Common myeloid progenitor, CD34-positive (primary cell): ENCODE results near the gene OSBPL2.

Experiments
- CTCF ChIA-PET: fragments of 350-600 bp; sonication (Branson Sonifier 250); formaldehyde crosslinking; loops from one replicate; lab custom pipeline; 2021; ENCODE audit warnings: antibody characterized with exemption; lab: Charles Lee
- POLR2A ChIA-PET: fragments of 350-600 bp; sonication (Branson Sonifier 250); formaldehyde crosslinking; loops from one replicate; lab custom pipeline; 2021; ENCODE audit warnings: antibody characterized with exemption; lab: Charles Lee
- DNase-seq, 3 donors: peaks; one replicate each; pipeline versions ENCODE4 v3.0.0 to v3.0.0-alpha.2; 2013
- H3K27ac ChIP-seq, 2 experiments: 1 replicate in 1 of 2; 2 replicates in 1 of 2; pipeline ENCODE4 v1.7.0; 2013; ENCODE audit warnings: inconsistent platforms in 2 of 2, low read length in 2 of 2, mild to moderate bottlenecking in 2 of 2, low read depth in 1 of 2, moderate library complexity in 1 of 2; ENCODE audit not compliant: severe bottlenecking in 2 of 2, insufficient read depth in 1 of 2, poor library complexity in 1 of 2
- H3K27me3 ChIP-seq, 5 experiments: replicated peaks in 2 of 5; 1 replicate in 3 of 5; 2 replicates in 2 of 5; pipeline versions ENCODE4 v1.6.1 to v1.7.0; 2013; ENCODE audit warnings: low read length in 4 of 5, mild to moderate bottlenecking in 2 of 5, moderate library complexity in 2 of 5, inconsistent platforms in 1 of 5; ENCODE audit not compliant: insufficient read depth in 5 of 5, control insufficient read depth in 4 of 5
- H3K36me3 ChIP-seq, 4 experiments: 1 replicate in 2 of 4; 2 replicates in 2 of 4; pipeline versions ENCODE4 v1.6.1 to v1.7.0; 2013; ENCODE audit warnings: low read length in 3 of 4, control low read depth in 1 of 4, mild to moderate bottlenecking in 1 of 4; ENCODE audit not compliant: control insufficient read depth in 4 of 4, insufficient read depth in 4 of 4
- H3K4me1 ChIP-seq, 4 experiments: 1 replicate in 3 of 4; 2 replicates in 1 of 4; pipeline versions ENCODE4 v1.6.1 to v1.7.1; 2013; ENCODE audit warnings: low read length in 3 of 4, mild to moderate bottlenecking in 3 of 4, control low read depth in 1 of 4, inconsistent platforms in 1 of 4, moderate library complexity in 1 of 4; ENCODE audit not compliant: control insufficient read depth in 4 of 4, insufficient read depth in 4 of 4; ENCODE audit errors: control extremely low read depth in 1 of 4
- H3K4me3 ChIP-seq, 7 experiments: 1 replicate in 4 of 7; 2 replicates in 3 of 7; pipeline versions ENCODE4 v1.5.1 to v1.7.0; 2013; ENCODE audit warnings: mild to moderate bottlenecking in 7 of 7, low read length in 6 of 7, moderate library complexity in 6 of 7, inconsistent platforms in 2 of 7, low read depth in 2 of 7, control low read depth in 1 of 7; ENCODE audit not compliant: insufficient read depth in 4 of 7, control insufficient read depth in 1 of 7; ENCODE audit errors: extremely low read depth in 1 of 7
- H3K9me3 ChIP-seq, 5 experiments: 1 replicate in 4 of 5; 2 replicates in 1 of 5; pipeline versions ENCODE4 v1.6.1 to v1.7.1; 2013; ENCODE audit warnings: low read length in 4 of 5, mild to moderate bottlenecking in 2 of 5, inconsistent platforms in 1 of 5, low read depth in 1 of 5, moderate library complexity in 1 of 5; ENCODE audit not compliant: control insufficient read depth in 4 of 5, insufficient read depth in 2 of 5; ENCODE audit errors: control extremely low read depth in 1 of 5
- WGBS: methylation state at CpG from one replicate; pipeline ENCODE4 v1.1.5; 2013; ENCODE audit not compliant: insufficient coverage; 5-methylcytosine and 5-hydroxymethylcytosine counted together

The OSBPL2 gene

DNA sequence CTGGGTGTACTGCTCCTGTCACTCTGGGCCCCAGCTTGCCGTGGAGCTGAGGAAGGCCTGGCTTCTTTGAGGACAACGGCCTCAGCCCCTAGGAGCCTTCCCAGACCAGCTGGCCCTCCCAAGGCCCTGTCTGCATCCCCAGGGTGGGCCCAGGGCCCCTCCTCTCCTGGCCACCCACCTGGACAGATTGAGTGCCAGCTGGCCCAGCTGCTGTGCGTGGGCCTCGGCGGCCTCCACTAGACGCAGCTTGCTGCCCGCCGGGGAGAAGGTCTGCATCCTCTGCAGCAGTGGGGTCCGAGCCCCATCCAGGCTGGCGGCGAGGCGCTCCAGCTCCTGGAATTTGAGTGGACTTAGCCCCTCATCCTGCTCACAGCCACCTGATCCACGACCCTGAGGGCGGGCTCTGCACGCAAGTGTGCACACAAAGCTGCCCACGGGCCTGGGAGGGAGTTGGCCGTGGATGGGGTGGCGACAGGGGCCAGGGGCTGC, 78.9 kb downstream of the OSBPL2 start:
- ChIA-PET CTCF (interaction anchor here (1.3 to 1.4 kb wide), 2 partner anchors 11 kb away, joined by 3 read pairs; no protein-coding TSS in a partner anchor), POLR2A (interaction anchor here (0.6 kb wide), 1 partner anchor 43 kb away, joined by 3 read pairs; no protein-coding TSS in a partner anchor)
- Histone ChIP-seq H3K4me1 (no peaks in the 10 kb centered on the region), H3K27me3 (no peaks in the 10 kb centered on the region), H3K9me3 (no peaks in the 10 kb centered on the region), H3K27ac (no peak overlapping the region), H3K4me3 (no peak overlapping the region), H3K36me3 (no peaks in the 10 kb centered on the region)
- WGBS, result 89% methylated on average over 14 of the region's 18 CpGs
- DNase-seq, result peak in 1 of 3 donors; percentile 14

DNA sequence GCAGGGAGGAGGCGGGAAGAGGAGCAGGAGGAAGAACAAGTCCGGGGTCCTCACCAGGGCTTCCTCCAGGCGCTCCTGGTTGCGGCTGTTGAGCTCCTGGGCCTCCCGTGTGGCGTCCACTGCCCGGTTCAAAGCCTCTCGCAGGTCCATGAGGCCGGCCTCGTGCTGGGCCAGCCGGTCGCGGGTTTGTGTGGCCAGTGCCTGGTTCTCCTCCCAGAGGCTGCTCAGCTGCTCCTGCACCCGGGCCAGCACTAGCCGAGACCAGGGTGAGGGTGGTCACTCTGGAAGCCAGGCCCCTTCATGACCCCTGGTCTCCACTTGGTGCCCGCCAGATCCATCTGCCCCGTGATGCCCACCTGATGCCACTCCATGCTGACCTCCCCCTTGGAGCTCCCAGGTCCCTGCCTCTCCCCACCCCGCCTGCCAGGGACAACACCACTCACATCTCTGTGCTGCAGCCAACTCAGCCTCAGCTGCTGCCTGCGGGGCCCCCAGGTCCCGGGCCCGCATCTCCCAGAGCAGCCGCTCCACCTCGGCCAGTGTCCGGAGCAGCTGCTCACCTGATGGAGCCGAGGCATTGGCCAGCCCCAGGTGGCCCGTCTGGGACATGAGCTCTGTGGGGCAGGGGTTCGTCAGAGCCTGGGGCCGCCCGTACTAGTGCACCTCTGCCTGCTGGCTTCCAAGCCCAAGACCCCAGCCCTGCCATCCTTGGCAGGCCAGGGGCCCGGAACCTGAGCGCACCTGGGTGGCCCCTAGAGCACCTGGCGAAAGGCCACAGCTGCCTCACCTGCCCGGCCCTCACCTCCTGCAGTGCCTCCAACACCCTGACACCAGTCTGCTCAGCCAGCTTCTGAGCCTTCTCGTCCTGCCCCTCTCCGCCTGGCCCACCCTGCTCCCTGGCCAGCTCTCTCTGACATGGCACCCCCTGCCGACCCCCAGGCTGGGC, 80.4 kb downstream of the OSBPL2 start:
- POLR2A ChIA-PET, result no interaction called here
- WGBS, result 99% methylated on average over 29 of the region's 36 CpGs
- no peaks in the 10 kb centered on the region for H3K9me3 ChIP-seq
- no peaks in the 10 kb centered on the region for H3K27me3 ChIP-seq
- no peak overlapping the region for H3K27ac ChIP-seq
- H3K36me3 ChIP-seq, result no peaks in the 10 kb centered on the region
- CTCF ChIA-PET, result interaction anchor here (1.3 kb wide), 1 partner anchor 12 kb away, joined by 3 read pairs; no protein-coding TSS in a partner anchor
- peak in 1 of 3 donors; percentile 16 for DNase-seq
- no peaks in the 10 kb centered on the region for H3K4me1 ChIP-seq
- H3K4me3 ChIP-seq, result no peak overlapping the region

DNA sequence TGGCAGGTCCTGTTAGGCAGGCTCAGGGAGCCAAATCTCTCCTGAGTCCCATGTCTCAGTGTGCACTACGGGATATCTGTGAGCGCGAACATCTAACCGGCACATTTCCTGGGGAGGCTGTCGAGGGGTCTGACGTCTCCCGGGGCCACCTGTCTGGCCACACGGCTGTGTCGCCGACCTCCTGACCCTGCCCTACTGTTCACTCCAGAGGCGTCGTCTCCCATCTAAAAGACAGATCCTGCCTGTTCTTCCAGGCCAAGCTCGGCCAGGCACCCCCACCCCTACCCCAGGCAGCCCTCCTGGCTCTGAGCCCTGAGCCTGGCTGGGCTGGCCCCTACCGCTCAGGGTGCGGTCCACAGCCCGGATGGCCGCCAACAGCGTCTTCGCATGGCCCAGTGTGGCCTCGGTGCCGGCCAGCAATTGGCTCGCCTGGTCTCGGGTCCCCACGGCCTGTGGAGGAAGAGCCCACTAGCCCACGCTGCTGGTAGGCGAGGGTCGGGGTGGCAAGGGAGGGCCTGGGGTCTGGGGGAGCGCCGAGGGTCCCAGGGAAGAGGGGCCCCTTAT, 81.1 kb downstream of the OSBPL2 start:
- ChIA-PET POLR2A (no interaction called here), CTCF (no interaction called here)
- H3K27ac ChIP-seq, result no peak overlapping the region
- no peaks in the 10 kb centered on the region for H3K9me3 ChIP-seq
- no peaks in the 10 kb centered on the region for H3K4me1 ChIP-seq
- H3K4me3 ChIP-seq, result no peak overlapping the region
- no peak for DNase-seq
- WGBS, result 93% methylated on average over 22 of the region's 29 CpGs
- H3K27me3 ChIP-seq, result no peaks in the 10 kb centered on the region
- H3K36me3 ChIP-seq, result no peaks in the 10 kb centered on the region

DNA sequence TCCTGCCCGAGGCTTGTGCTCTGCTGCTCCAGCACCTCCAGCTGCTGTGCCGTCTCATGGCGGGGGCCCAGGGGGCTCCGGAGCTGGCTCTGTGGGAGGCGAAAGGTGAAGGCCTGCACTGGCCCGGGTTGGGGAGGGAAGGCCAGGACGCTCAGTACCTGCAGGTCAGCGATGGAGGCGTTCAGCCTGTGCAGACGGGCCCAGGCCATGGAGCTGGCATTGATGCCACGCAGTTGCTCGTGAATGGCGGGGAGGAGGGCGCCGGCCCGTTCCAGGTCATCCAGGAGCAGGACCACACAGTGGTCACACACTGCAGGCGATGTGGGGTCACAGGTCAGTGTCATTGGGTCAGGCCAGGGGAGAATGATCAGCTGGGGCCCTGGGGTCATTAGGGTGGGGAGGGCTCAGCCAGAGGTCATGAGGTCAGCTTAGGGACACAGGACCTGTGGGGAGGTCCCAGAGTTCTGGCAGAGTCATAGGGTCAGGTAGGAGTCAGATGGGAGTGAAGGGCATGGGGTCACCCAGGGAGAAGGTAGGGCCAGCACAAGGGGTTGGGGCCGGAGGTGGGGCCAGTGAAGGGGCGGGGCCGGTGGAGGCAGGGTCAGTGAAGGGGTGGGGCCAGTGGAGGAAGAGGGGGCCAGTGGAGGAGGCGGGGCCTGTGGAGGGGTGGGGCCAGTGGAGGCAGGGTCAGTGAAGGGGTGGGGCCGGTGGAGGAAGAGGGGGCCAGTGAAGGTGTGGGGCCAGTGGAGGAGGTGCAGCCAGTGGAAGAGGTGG, 82.4 kb downstream of the OSBPL2 start:
- POLR2A ChIA-PET, result no interaction called here
- Histone ChIP-seq H3K27me3 (no peaks in the 10 kb centered on the region), H3K36me3 (no peaks in the 10 kb centered on the region), H3K9me3 (peaks cover 0 to 2% (median 0%) of the 10 kb centered on the region in 5 experiments), H3K4me1 (no peaks in the 10 kb centered on the region), H3K27ac (no peak overlapping the region), H3K4me3 (no peak overlapping the region)
- WGBS, result 95% methylated on average over 17 of the region's 22 CpGs
- CTCF ChIA-PET, result no interaction called here
- DNase-seq, result no peak

DNA sequence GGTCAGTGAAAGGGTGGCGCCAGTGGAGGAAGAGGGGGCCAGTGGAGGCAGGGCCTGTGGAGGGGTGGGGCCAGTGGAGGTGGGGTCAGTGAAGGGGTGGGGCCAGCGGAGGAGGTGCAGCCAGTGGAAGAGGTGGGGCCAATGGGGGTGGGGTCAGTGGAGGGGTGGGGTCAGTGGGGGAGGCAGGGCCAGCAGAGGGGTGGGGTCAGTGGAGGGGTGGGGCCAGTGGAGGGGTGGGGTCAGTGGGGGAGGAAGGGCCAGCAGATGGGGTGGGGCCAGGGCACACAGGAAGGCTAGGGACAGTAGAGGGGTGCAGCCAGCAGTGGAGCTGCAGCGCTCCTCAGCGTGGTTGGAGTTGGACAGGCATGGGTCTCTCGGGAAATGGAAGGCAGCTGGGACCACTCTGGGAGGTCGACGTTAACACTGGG, 83.2 kb downstream of the OSBPL2 start:
- peaks cover 0 to 2% (median 0%) of the 10 kb centered on the region in 5 experiments for H3K9me3 ChIP-seq
- WGBS, result 97% methylated on average over 6 of the region's 7 CpGs
- DNase-seq, result peak in 1 of 3 donors; percentile 27
- H3K27ac ChIP-seq, result no peak overlapping the region
- no peak overlapping the region for H3K4me3 ChIP-seq
- ChIA-PET CTCF (no interaction called here), POLR2A (no interaction called here)
- H3K27me3 ChIP-seq, result no peaks in the 10 kb centered on the region
- H3K4me1 ChIP-seq, result no peaks in the 10 kb centered on the region
- no peaks in the 10 kb centered on the region for H3K36me3 ChIP-seq

DNA sequence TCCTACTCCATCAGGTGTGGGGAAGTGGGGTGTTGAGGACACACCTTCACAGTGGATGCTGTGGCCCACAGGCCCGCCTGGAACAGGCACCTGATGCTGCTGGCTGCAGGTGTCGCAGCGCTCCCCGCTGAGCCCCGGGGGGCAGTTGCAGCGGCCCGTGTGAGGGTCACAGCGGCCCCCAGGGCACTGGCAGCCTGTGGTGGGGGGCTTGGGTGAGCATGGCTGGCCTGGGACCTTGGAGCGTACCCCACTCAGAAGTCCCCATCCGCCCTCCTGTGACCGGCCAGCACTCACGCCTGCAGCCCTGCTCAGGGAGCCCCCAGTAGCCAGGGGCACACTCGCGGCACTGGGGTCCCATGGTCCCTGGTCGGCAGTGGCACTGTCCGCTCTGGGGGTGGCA, 83.7 kb downstream of the OSBPL2 start:
- Histone ChIP-seq H3K27ac (no peak overlapping the region), H3K4me1 (no peaks in the 10 kb centered on the region), H3K4me3 (no peak overlapping the region), H3K27me3 (no peaks in the 10 kb centered on the region), H3K36me3 (no peaks in the 10 kb centered on the region), H3K9me3 (peaks cover 0 to 2% (median 0%) of the 10 kb centered on the region in 5 experiments)
- CTCF ChIA-PET, result no interaction called here
- POLR2A ChIA-PET, result no interaction called here
- 95% methylated on average over 16 of the region's 16 CpGs for WGBS
- no peak for DNase-seq
